Aorta (tissue), 5 donors: ENCODE results near the gene SLC4A2. TPM values are rescaled to one million over a fixed set of nuclear protein-coding genes. Genes with fewer than 3 reads are reported as not detected.

Experiments
- ATAC-seq: fragments of 200-7000 bp; cut with Tn5 transposase; one replicate; pipeline ENCODE4 v1.9.1; 2022; ENCODE audit warnings: moderate library complexity; ENCODE audit not compliant: low FRiP score
- DNase-seq, 2 donors: peaks; one replicate each; pipeline ENCODE4 v3.0.0-alpha.2; 2020
- H3K27ac ChIP-seq, 2 donors: one replicate each; pipeline ENCODE4 v1.5.1; 2013; ENCODE audit warnings: low read length in 2 of 2, mild to moderate bottlenecking in 2 of 2, moderate library complexity in 2 of 2, control low read depth in 1 of 2, inconsistent platforms in 1 of 2, low read depth in 1 of 2
- H3K27me3 ChIP-seq, 2 donors: one replicate each; pipeline ENCODE4 v1.6.1; 2013; ENCODE audit warnings: control low read depth in 1 of 2, low read length in 1 of 2, mild to moderate bottlenecking in 1 of 2, moderate library complexity in 1 of 2; ENCODE audit not compliant: insufficient read depth in 2 of 2, control insufficient read depth in 1 of 2
- H3K36me3 ChIP-seq, 2 donors: one replicate each; pipeline ENCODE4 v1.6.1; 2013; ENCODE audit warnings: control low read depth in 1 of 2, low read length in 1 of 2, mild to moderate bottlenecking in 1 of 2; ENCODE audit not compliant: insufficient read depth in 2 of 2, control insufficient read depth in 1 of 2
- H3K4me1 ChIP-seq, 2 donors: one replicate each; pipeline ENCODE4 v1.6.1; 2013; ENCODE audit warnings: low read length in 2 of 2, control low read depth in 1 of 2, mild to moderate bottlenecking in 1 of 2, moderate library complexity in 1 of 2; ENCODE audit not compliant: insufficient read depth in 2 of 2, control insufficient read depth in 1 of 2
- H3K4me3 ChIP-seq, 2 donors: one replicate each; pipeline ENCODE4 v1.5.1; 2013; ENCODE audit warnings: low read length in 2 of 2, control low read depth in 1 of 2, mild to moderate bottlenecking in 1 of 2
- H3K9me3 ChIP-seq: one replicate; pipeline ENCODE4 v1.6.1; 2013; ENCODE audit warnings: mild to moderate bottlenecking, low read length; ENCODE audit not compliant: control insufficient read depth
- WGBS, 2 donors: extraction: QIAGEN DNeasy Blood & Tissue Kit; methylation state at CpG; one replicate each; pipeline ENCODE4 v1.1.7; 2013; 5-methylcytosine and 5-hydroxymethylcytosine counted together
- intact Hi-C, 2 donors: fragments of 100-400 bp; cut with DNase I; formaldehyde crosslinking; loops; one replicate each; pipeline versions ENCODE4 v1.14.2 to v1.15.0; 2022
- polyA plus RNA-seq, 2 donors: library from polyadenylated mRNA; stranded (reverse); fragments of 200-250 nt; gene quantifications; one replicate each; pipeline ENCODE4 v1.2.3, GENCODE V29; 2013
- total RNA-seq, 2 donors: library from RNA; stranded (reverse); fragmentation: NEBNext Ultra II Directional; extraction: Animal tissue kit (Norgen Biotek cat#: 25700); gene quantifications; one replicate each; pipeline ENCODE4 v1.2.1, GENCODE V29; 2021
- donor health status: healthy with polysubstance abuse.
- donor health status: Bipolar disorder and iron deficiency.
- donor health status: DM: no; HTN: no; CAD: no.
- donor health status: DM: no; HTN: no; CAD: no.
- donor health status: DM: yes; HTN: yes; CAD: no.

SLC4A2 gene
- total and polyA plus RNA-seq, 4 donors = 37.1 to 215 (median 123) TPM

DNA sequence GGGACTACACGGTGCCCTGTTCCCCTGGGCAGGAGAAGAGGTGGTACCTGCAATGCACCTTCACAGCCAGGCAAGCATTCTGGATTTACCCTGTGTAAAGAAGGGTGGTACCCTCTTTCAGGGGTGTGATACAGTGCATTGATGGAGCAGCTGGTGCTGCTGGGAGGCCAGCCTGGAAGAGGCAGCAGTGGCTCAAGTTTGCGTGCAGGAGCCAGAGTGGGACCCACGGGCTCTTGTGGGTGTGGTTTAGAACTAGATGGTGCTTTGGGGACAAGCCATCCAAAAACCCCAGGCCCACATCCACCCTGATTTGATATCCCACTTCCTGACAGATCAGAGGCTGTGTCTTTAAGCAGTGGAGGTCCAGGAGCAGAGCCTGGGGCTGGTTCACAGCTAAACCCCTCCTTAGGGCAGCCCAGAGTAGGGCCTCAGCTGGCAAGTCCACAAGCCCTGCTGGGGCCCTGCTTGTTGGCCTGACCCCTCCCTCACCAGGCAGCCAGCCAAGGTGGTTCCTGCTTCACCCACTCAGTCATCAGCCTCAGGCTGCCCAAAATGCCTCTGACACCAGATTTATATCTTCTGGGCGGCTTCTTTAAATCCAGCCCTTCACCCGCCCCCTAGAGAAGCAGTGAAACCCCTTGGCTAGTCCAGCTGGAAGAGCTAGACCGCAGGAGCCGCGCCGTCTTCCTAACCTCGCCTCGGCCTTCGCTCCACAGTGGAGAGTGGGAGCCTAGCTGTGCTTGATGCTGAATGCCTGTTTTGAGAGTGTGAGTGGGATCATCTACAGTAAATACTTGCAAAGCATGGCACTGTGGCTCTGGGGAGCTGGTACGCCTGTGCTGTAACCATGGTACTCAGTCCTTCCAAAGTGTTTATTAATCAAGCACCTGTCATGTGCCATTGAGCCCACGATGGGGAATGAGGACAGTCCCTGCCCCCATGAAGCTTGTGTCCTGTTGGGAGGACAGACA is 12.5 kb upstream of the SLC4A2 start:
- peak in 1 of 2 donors; percentile 77 for DNase-seq
- Histone ChIP-seq H3K9me3 (no peaks in the 10 kb centered on the region), H3K4me1 (no peaks in the 10 kb centered on the region), H3K4me3 (no peak overlapping the region), H3K27ac (no peak overlapping the region), H3K27me3 (no peaks in the 10 kb centered on the region), H3K36me3 (no peaks in the 10 kb centered on the region)
- no peak for ATAC-seq
- 20 to 23% methylated on average over 14 of the region's 14 CpGs for WGBS, 2 donors
- intact Hi-C loops = no loop called here

- no peak for DNase-seq
- Histone ChIP-seq H3K27me3 (no peaks in the 10 kb centered on the region), H3K27ac (no peak within 1 kb of the TSS), H3K4me1 (no peaks in the 10 kb centered on the region), H3K9me3 (no peaks in the 10 kb centered on the region), H3K36me3 (no peaks in the 10 kb centered on the region), H3K4me3 (no peak within 1 kb of the TSS)
- ATAC-seq = no peak
- intact Hi-C loops = no loop called here
- 70 to 73% methylated on average over 22 of the region's 22 CpGs for WGBS, 2 donors
These were observed 11.2 kb upstream of the SLC4A2 start, which contains the start of gene ASIC3 for GRCh38 chr7:151047976-151048815. ASIC3 (plus strand) TSS chr7:151048531; CDS start chr7:151048886, 355 bp downstream.

DNA sequence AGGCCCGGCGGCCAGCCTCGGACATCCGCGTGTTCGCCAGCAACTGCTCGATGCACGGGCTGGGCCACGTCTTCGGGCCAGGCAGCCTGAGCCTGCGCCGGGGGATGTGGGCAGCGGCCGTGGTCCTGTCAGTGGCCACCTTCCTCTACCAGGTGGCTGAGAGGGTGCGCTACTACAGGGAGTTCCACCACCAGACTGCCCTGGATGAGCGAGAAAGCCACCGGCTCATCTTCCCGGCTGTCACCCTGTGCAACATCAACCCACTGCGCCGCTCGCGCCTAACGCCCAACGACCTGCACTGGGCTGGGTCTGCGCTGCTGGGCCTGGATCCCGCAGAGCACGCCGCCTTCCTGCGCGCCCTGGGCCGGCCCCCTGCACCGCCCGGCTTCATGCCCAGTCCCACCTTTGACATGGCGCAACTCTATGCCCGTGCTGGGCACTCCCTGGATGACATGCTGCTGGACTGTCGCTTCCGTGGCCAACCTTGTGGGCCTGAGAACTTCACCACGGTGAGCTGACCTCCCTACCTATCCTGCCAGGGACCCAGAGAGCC is 10.4 kb upstream of the SLC4A2 start:
- no peak overlapping the region for H3K4me3 ChIP-seq
- intact Hi-C loops = no loop called here
- no peaks in the 10 kb centered on the region for H3K27me3 ChIP-seq
- H3K27ac ChIP-seq = no peak overlapping the region
- H3K4me1 ChIP-seq = no peaks in the 10 kb centered on the region
- no peak for ATAC-seq
- 90% methylated on average over 36 to 38 of the region's 38 CpGs for WGBS, 2 donors
- no peaks in the 10 kb centered on the region for H3K9me3 ChIP-seq
- DNase-seq = no peak
- no peaks in the 10 kb centered on the region for H3K36me3 ChIP-seq

- no peak overlapping the region for H3K4me3 ChIP-seq
- H3K9me3 ChIP-seq = no peaks in the 10 kb centered on the region
- H3K4me1 ChIP-seq = no peaks in the 10 kb centered on the region
- intact Hi-C loops = no loop called here
- H3K27ac ChIP-seq = no peak overlapping the region
- DNase-seq (peak; percentile 73 to 90), ATAC-seq (peak; percentile 63)
- WGBS, 2 donors = 1 to 2% methylated on average over 31 to 50 of the region's 50 CpGs
- H3K27me3 ChIP-seq = no peaks in the 10 kb centered on the region
- no peaks in the 10 kb centered on the region for H3K36me3 ChIP-seq
These were observed 8.3 kb upstream of the SLC4A2 start for GRCh38 chr7:151051108-151051507.

GRCh38 chr7:151053096-151053495 is 6.3 kb upstream of the SLC4A2 start:
- no peak overlapping the region for H3K27ac ChIP-seq
- H3K36me3 ChIP-seq = no peaks in the 10 kb centered on the region
- DNase-seq (no peak), ATAC-seq (no peak)
- intact Hi-C loops = no loop called here
- WGBS, 2 donors = 83 to 85% methylated on average over 4 of the region's 4 CpGs
- no peaks in the 10 kb centered on the region for H3K9me3 ChIP-seq
- no peaks in the 10 kb centered on the region for H3K4me1 ChIP-seq
- H3K4me3 ChIP-seq = no peak overlapping the region
- H3K27me3 ChIP-seq = no peaks in the 10 kb centered on the region

DNA sequence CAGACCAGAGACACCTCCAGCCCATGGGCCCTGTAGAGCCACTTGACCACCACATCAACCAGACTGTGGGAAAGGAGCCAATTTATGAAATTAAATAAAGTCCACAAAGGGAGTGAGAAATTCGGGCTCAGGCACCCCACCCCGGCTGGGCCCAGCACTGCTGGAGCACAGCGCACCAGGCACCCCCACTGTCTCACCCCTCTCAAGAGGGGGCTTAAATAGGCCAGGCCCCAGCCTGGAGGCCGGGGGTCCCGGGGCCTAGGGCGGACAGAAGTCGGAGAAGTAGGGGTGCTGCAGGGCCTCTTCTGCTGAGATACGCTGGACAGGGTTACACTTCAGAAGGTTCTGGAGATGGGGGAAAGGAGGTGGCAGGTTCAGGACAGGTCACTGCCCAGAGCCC is 5.6 kb upstream of the SLC4A2 start:
- ATAC-seq (no peak), DNase-seq (no peak)
- H3K9me3 ChIP-seq = no peaks in the 10 kb centered on the region
- no peaks in the 10 kb centered on the region for H3K4me1 ChIP-seq
- H3K27ac ChIP-seq = no peak overlapping the region
- intact Hi-C loops = no loop called here
- H3K4me3 ChIP-seq = no peak overlapping the region
- WGBS, 2 donors = 85 to 89% methylated on average over 8 of the region's 8 CpGs
- H3K36me3 ChIP-seq = no peaks in the 10 kb centered on the region
- no peaks in the 10 kb centered on the region for H3K27me3 ChIP-seq

DNA sequence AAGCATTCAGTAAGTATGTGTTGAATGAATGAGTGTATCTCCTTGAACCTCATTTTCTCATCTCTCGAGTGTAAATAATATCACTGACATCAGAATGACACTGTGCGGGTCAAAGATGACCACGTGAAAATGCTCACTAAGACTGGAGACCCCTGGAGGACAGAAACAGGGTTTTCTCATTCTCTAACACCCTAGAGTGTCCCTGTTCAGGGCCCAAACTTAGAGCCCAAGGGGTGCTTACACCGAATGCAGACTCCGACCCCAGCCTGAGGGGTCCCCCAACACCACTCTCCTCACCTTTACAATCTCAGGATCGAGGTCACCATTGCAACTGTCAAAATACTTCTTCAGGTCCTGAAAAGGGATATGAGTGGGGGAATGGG is 3.1 kb upstream of the SLC4A2 start:
- intact Hi-C loops = no loop called here

GRCh38 chr7:151056666-151057505 is 2.5 kb upstream of the SLC4A2 start:
- intact Hi-C loops = no loop called here
- no peaks in the 10 kb centered on the region for H3K36me3 ChIP-seq
- H3K4me1 ChIP-seq = no peaks in the 10 kb centered on the region
- WGBS, 2 donors = 32 to 33% methylated on average over 29 of the region's 29 CpGs
- H3K27me3 ChIP-seq = no peaks in the 10 kb centered on the region
- H3K4me3 ChIP-seq = peak overlapping the region; percentile 23 to 60
- ATAC-seq = no peak
- H3K9me3 ChIP-seq = no peaks in the 10 kb centered on the region
- no peak overlapping the region for H3K27ac ChIP-seq
- DNase-seq = no peak

More for the DNA sequence above, 3.1 kb upstream of the SLC4A2 start:
- no peaks in the 10 kb centered on the region for H3K36me3 ChIP-seq
- H3K4me1 ChIP-seq = no peaks in the 10 kb centered on the region
- H3K4me3 ChIP-seq = no peak overlapping the region
- WGBS, 2 donors = 88 to 91% methylated on average over 6 of the region's 6 CpGs
- ATAC-seq (no peak), DNase-seq (no peak)
- H3K27me3 ChIP-seq = no peaks in the 10 kb centered on the region
- no peaks in the 10 kb centered on the region for H3K9me3 ChIP-seq
- no peak overlapping the region for H3K27ac ChIP-seq
